H9 (cell line): ENCODE results near the gene DNAH11. TPM values are rescaled to one million over a fixed set of nuclear protein-coding genes. Genes with fewer than 3 reads are reported as not detected.
"Not testable (repeated sequence)": the region's sequence is repeated elsewhere in the genome, so short reads cannot be mapped to it uniquely, and the experiment has no call there.

ENCODE experiments used
- DNase-seq: peaks from one replicate; pipeline ENCODE4 v3.0.0-alpha.2; 2017
- H2AFZ ChIP-seq: one replicate; pipeline ENCODE4 v1.6.1; 2013; ENCODE audit warnings: mild to moderate bottlenecking, low read length, control low read depth, moderate library complexity
- H2AK5ac ChIP-seq: 2 replicates; pipeline ENCODE4 v1.6.1; 2013; ENCODE audit warnings: low read length, control low read depth, mixed read lengths; ENCODE audit not compliant: insufficient read length
- H2BK120ac ChIP-seq: one replicate; pipeline ENCODE4 v1.6.1; 2013; ENCODE audit warnings: low read depth, mild to moderate bottlenecking, low read length, control low read depth, inconsistent platforms; ENCODE audit not compliant: poor library complexity, severe bottlenecking
- H2BK12ac ChIP-seq: 2 replicates; pipeline ENCODE4 v1.6.1; 2013; ENCODE audit warnings: low read length, control low read depth, mixed read lengths, low read depth; ENCODE audit not compliant: insufficient read length
- H2BK15ac ChIP-seq: 2 replicates; pipeline ENCODE4 v1.6.1; 2013; ENCODE audit warnings: low read depth, low read length, control low read depth
- H2BK20ac ChIP-seq: one replicate; pipeline ENCODE4 v1.6.1; 2013; ENCODE audit warnings: low read depth, mild to moderate bottlenecking, low read length, control low read depth, inconsistent platforms; ENCODE audit not compliant: poor library complexity, severe bottlenecking
- H2BK5ac ChIP-seq: 2 replicates; pipeline ENCODE4 v1.6.1; 2013; ENCODE audit warnings: low read length, control low read depth, mixed read lengths; ENCODE audit not compliant: insufficient read length
- H3K14ac ChIP-seq: 2 replicates; pipeline ENCODE4 v1.6.1; 2013; ENCODE audit warnings: low read length, control low read depth; ENCODE audit not compliant: insufficient read depth
- H3K18ac ChIP-seq: 2 replicates; pipeline ENCODE4 v1.6.1; 2013; ENCODE audit warnings: low read depth, mild to moderate bottlenecking, mixed read lengths, low read length, control low read depth; ENCODE audit not compliant: insufficient read length
- H3K23ac ChIP-seq: 2 replicates; pipeline ENCODE4 v1.6.1; 2013; ENCODE audit warnings: low read length, control low read depth, mixed read lengths, low read depth; ENCODE audit not compliant: insufficient read length
- H3K23me2 ChIP-seq: 2 replicates; pipeline ENCODE4 v1.6.1; 2013; ENCODE audit warnings: low read depth, mild to moderate bottlenecking, mixed read lengths, low read length, control low read depth; ENCODE audit not compliant: insufficient read length, poor library complexity, severe bottlenecking
- H3K27ac ChIP-seq: 2 replicates; pipeline ENCODE4 v1.5.1; 2013; ENCODE audit warnings: low read length, control low read depth, mixed read lengths, low read depth; ENCODE audit not compliant: insufficient read length
- H3K27me3 ChIP-seq: 2 replicates; pipeline ENCODE4 v1.6.1; 2013; ENCODE audit warnings: low read length, control low read depth, inconsistent platforms; ENCODE audit not compliant: insufficient read depth
- H3K4ac ChIP-seq: 2 replicates; pipeline ENCODE4 v1.6.1; 2013; ENCODE audit warnings: low read depth, mild to moderate bottlenecking, control low read depth, inconsistent platforms, low read length, moderate library complexity
- H3K4me1 ChIP-seq: 2 replicates; pipeline ENCODE4 v1.6.1; 2013; ENCODE audit warnings: low read length, control low read depth, inconsistent platforms; ENCODE audit not compliant: insufficient read depth
- H3K4me2 ChIP-seq: 2 replicates; pipeline ENCODE4 v1.6.1; 2013; ENCODE audit warnings: low read length, control low read depth, mixed read lengths; ENCODE audit not compliant: insufficient read length, insufficient read depth
- H3K56ac ChIP-seq: 2 replicates; pipeline ENCODE4 v1.6.1; 2013; ENCODE audit warnings: low read depth, mild to moderate bottlenecking, mixed read lengths, low read length, control low read depth; ENCODE audit not compliant: insufficient read length
- H3K79me1 ChIP-seq: 2 replicates; pipeline ENCODE4 v1.6.1; 2013; ENCODE audit warnings: low read depth, mild to moderate bottlenecking, moderate library complexity, low read length, control low read depth, inconsistent platforms; ENCODE audit not compliant: insufficient read depth, poor library complexity, severe bottlenecking
- H3K79me2 ChIP-seq: 2 replicates; pipeline ENCODE4 v1.6.1; 2013; ENCODE audit warnings: low read length, control low read depth, inconsistent platforms; ENCODE audit not compliant: insufficient read depth
- H3K9ac ChIP-seq: 2 replicates; pipeline ENCODE4 v1.6.1; 2013; ENCODE audit warnings: low read length, control low read depth, mixed read lengths; ENCODE audit not compliant: insufficient read length; ENCODE audit errors: extremely low read depth
- H3K9me3 ChIP-seq: one replicate; pipeline ENCODE4 v1.6.1; 2013; ENCODE audit warnings: low read depth, low read length, inconsistent platforms; ENCODE audit not compliant: control insufficient read depth
- H3T11ph ChIP-seq: one replicate; pipeline ENCODE4 v1.6.1; 2013; ENCODE audit warnings: mild to moderate bottlenecking, low read length, control low read depth, inconsistent platforms
- H4K20me1 ChIP-seq: one replicate; pipeline ENCODE4 v1.6.1; 2013; ENCODE audit not compliant: control insufficient read depth, insufficient read length, insufficient read depth
- H4K5ac ChIP-seq: 2 replicates; pipeline ENCODE4 v1.6.1; 2013; ENCODE audit warnings: low read depth, mild to moderate bottlenecking, mixed read lengths, low read length, control low read depth; ENCODE audit not compliant: insufficient read length
- H4K8ac ChIP-seq: replicated peaks from 2 replicates; pipeline ENCODE4 v1.6.1; 2013; ENCODE audit warnings: low read length, control low read depth, mixed read lengths, low read depth; ENCODE audit not compliant: insufficient read length
- H4K91ac ChIP-seq: 2 replicates; pipeline ENCODE4 v1.6.1; 2013; ENCODE audit warnings: low read depth, mild to moderate bottlenecking, moderate library complexity, mixed read lengths, low read length, control low read depth; ENCODE audit not compliant: insufficient read length
- H3K27ac Mint-ChIP-seq, 3 experiments: 2 replicates in 2 of 3; 3 replicates in 1 of 3; pipeline ENCODE4 v1.8.0; 2020 to 2021; ENCODE audit warnings: mixed read lengths in 3 of 3, mild to moderate bottlenecking in 1 of 3, moderate library complexity in 1 of 3
- H3K27me3 Mint-ChIP-seq: 2 replicates; pipeline ENCODE4 v1.8.0; 2021; ENCODE audit warnings: low read depth, mild to moderate bottlenecking, moderate library complexity, mixed read lengths
- H3K36me3 Mint-ChIP-seq, 3 experiments: 2 replicates in 2 of 3; 3 replicates in 1 of 3; pipeline ENCODE4 v1.8.0; 2020 to 2021; ENCODE audit warnings: low read depth in 3 of 3, mixed read lengths in 3 of 3; ENCODE audit not compliant: insufficient read depth in 1 of 3
- H3K4me1 Mint-ChIP-seq, 2 experiments: 2 replicates each; pipeline ENCODE4 v1.8.0; 2020; ENCODE audit warnings: mixed read lengths in 2 of 2
- H3K4me3 Mint-ChIP-seq, 2 experiments: 2 replicates in 1 of 2; 3 replicates in 1 of 2; pipeline ENCODE4 v1.8.0; 2020 to 2021; ENCODE audit warnings: mild to moderate bottlenecking in 2 of 2, mixed read lengths in 2 of 2, moderate library complexity in 1 of 2
- H3K9me3 Mint-ChIP-seq, 2 experiments: 2 replicates in 1 of 2; 3 replicates in 1 of 2; pipeline ENCODE4 v1.8.0; 2020; ENCODE audit warnings: mild to moderate bottlenecking in 2 of 2, mixed read lengths in 2 of 2, moderate library complexity in 1 of 2
- CTCF ChIP-seq: fragments of 200-600 bp; sonication (generic); conservative IDR thresholded peaks from 3 replicates; pipeline ENCODE4 v1.8.0; 2021; ENCODE audit warnings: antibody characterized with exemption, mild to moderate bottlenecking
- WGBS: extraction: QIAGEN DNeasy Blood & Tissue Kit; methylation state at CpG from one replicate; pipeline ENCODE4 v1.1.7; 2013; ENCODE audit warnings: missing lambda C conversion rate, low lambda C conversion rate, mixed read lengths; ENCODE audit not compliant: insufficient read length; ENCODE audit errors: extremely low coverage; 5-methylcytosine and 5-hydroxymethylcytosine counted together
- total RNA-seq: library from RNA; stranded (reverse); gene quantifications from 2 replicates; pipeline ENCODE4 v1.2.1, GENCODE V29; 2021

The DNAH11 gene
- total RNA-seq, 1 experiment from 2014 or later: 2.5 TPM

- H4K20me1 ChIP-seq: no peaks in the 10 kb centered on the region
- H3K79me2 ChIP-seq: no peaks in the 10 kb centered on the region
- no peak overlapping the region for H3K4ac ChIP-seq
- H3K9ac ChIP-seq: no peak overlapping the region
- no peak overlapping the region for H4K8ac ChIP-seq
- no peak overlapping the region for H3K23ac ChIP-seq
- no peak overlapping the region for H2AFZ ChIP-seq
- no peak overlapping the region for H3K27ac ChIP-seq
- H3K14ac ChIP-seq: no peak overlapping the region
- H3T11ph ChIP-seq: no peak overlapping the region
- DNase-seq: no peak
- no peaks in the 10 kb centered on the region for H3K9me3 ChIP-seq
- no CpG with 5 or more reads among the region's 3 CpGs for WGBS
- H2BK120ac ChIP-seq: no peak overlapping the region
- Mint-ChIP-seq H3K4me3 (no peak overlapping the region), H3K36me3 (no peaks in the 10 kb centered on the region; a peak in 1 of 7 replicates), H3K27ac (no peak overlapping the region), H3K9me3 (0 out of 5 replicates have a peak, but pooled peaks cover 0 to under 1% of the 10 kb centered on the region in 2 experiments), H3K27me3 (no peaks in the 10 kb centered on the region), H3K4me1 (peaks cover 15 to 17% of the 10 kb centered on the region in 2 experiments)
- no peak overlapping the region for H2BK15ac ChIP-seq
- no peak overlapping the region for H2BK5ac ChIP-seq
- no peak overlapping the region for H4K5ac ChIP-seq
- no peak overlapping the region for H3K18ac ChIP-seq
- no peak overlapping the region for H3K4me2 ChIP-seq
- no peaks in the 10 kb centered on the region for H3K23me2 ChIP-seq
- H2BK20ac ChIP-seq: peak overlapping the region; percentile 14
- H2BK12ac ChIP-seq: no peak overlapping the region
- H3K79me1 ChIP-seq: no peaks in the 10 kb centered on the region
- no peak overlapping the region for H3K56ac ChIP-seq
- H3K27me3 ChIP-seq: no peaks in the 10 kb centered on the region
- peak; percentile 47 for TF ChIP-seq CTCF
- peaks cover 7% of the 10 kb centered on the region; the same call in 1 of the 2 replicates for H3K4me1 ChIP-seq
- H4K91ac ChIP-seq: no peak overlapping the region
- H2AK5ac ChIP-seq: no peak overlapping the region
Observed at GRCh38 chr7:21883069-21883468, 340.2 kb downstream of the DNAH11 start.

GRCh38 chr7:21883501-21883900 is 340.7 kb downstream of the DNAH11 start:
- DNase-seq, H2BK5ac ChIP-seq, H3K23ac ChIP-seq, H3K27ac ChIP-seq, H4K5ac ChIP-seq, H3K27ac Mint-ChIP-seq, H2BK15ac ChIP-seq, H3K27me3 ChIP-seq, H2BK120ac ChIP-seq, H3K4me3 Mint-ChIP-seq, H3K9me3 ChIP-seq, H3K79me1 ChIP-seq, H2AFZ ChIP-seq, H3K79me2 ChIP-seq, H3K9me3 Mint-ChIP-seq, H4K20me1 ChIP-seq, H3K56ac ChIP-seq, H3K23me2 ChIP-seq, H3K14ac ChIP-seq, H3T11ph ChIP-seq, H4K8ac ChIP-seq, H3K27me3 Mint-ChIP-seq, H3K36me3 Mint-ChIP-seq, H2BK12ac ChIP-seq, H3K4me1 ChIP-seq, H3K4ac ChIP-seq, H3K4me2 ChIP-seq, H3K18ac ChIP-seq, H3K9ac ChIP-seq, H4K91ac ChIP-seq, H2AK5ac ChIP-seq: not testable (repeated sequence)
- WGBS: no CpG with 5 or more reads among the region's 2 CpGs
- H3K4me1 Mint-ChIP-seq: peaks cover 18 to 19% of the 10 kb centered on the region in 2 experiments
- H2BK20ac ChIP-seq: peak overlapping the region; percentile 14
